HG03342 (cell line): ENCODE data around the gene IQSEC1.

Source experiments
- ATAC-seq: cut with Tn5 transposase; IDR thresholded peaks from one replicate; pipeline ENCODE4 v1.9.1; 2021; ENCODE audit warnings: mild to moderate bottlenecking, moderate library complexity; ENCODE audit not compliant: unreplicated experiment

Gene IQSEC1

DNA sequence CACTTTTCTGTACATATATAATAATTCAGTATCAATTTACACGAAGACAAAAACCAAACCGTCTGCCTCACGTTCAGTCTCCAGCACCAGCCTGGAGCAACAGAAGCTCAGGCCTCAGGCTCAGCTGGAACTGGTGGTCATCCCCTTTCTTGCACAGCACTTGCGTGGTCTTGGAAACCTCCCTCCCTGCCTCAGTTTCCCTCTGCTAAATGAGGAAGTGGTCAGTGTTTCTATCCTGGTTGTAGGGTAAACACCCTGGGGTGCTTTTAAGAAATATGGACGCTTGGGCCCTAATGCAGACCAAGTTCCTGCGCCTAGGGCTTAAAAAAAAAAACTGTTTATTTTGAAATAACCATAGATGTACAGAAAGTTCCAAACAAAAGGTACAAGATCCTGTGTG is 21.6 kb downstream of the IQSEC1 start:
- ATAC-seq, result no peak

DNA sequence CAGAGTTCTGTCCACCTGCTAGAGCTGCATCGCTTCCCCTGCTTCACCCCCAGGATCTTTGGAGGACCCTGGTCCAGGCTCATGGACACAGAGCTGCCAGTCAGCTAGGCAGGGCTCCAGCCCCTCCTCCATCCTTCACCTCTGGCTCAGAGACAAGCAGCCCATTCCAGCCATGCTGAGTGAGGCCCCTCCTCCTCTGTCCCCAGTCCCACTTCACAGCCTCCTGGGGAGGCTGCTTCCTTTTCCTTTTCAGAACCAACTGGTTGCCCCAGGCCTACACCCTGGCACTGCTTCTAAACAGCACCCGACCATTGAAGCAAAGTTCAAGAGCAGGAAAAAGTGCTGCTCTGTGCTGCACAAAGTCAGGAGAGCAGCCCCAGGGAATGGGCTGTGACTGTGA is 22.2 kb downstream of the IQSEC1 start:
- ATAC-seq, result no peak

DNA sequence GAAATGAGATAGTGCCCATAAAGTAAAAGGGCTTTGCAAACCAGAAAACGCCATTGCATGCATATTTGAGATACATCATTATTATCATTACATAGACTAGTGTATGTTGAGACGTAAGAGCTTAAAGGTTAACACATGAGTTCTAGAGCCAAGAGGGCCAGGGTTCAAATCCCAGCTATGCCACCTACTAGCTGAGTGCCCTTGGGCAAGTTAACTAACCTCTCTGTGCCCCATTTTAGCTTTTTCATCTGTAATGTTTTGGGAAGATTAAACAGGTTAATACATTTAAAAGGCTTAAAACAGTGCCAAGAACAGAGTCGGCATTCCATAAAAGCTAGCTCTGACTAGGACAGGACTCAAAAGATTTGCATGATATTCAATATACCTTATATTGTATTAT is 22.8 kb downstream of the IQSEC1 start:
- ATAC-seq, result no peak

GRCh38 chr3:13049400-13049799 is 23.8 kb downstream of the IQSEC1 start:
- no peak for ATAC-seq

- ATAC-seq, result no peak
These were observed 25.7 kb downstream of the IQSEC1 start for GRCh38 chr3:13047296-13048165.

DNA sequence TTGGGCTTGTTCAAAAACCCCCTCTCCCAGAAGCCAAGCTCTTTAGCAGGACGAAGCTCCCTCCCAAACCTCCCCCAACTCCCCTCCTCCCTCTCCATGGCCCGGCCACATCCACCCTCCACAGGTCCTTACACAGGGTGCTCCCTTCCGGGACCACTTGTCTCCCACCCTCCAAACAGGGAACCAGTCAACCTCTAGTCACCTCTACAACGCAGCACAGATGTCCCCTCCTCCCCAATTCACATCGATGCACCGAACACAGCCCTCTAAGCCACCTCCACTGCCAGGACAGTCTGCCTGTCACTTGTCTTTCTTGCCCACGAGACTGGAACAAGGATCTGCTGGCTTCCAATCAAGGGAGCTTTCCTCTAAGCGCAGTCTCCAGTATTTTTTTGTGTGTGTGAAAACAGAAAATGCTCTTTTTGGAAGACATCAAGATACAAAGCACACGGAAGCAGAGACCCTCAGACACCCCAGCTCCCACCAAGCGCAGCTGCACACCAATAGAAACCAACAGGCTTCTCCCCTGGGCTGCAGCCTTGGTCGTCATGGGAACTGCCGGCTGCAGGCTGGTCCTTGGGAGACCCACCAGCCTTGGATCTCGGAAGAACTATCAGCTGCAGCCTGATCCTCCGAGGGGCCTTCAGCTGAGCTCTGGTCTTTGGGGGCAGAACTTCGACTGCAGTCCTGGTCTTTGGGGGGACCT is 26.5 kb downstream of the IQSEC1 start:
- peak; percentile 22 for ATAC-seq

GRCh38 chr3:13045904-13046568 is 27.2 kb downstream of the IQSEC1 start:
- ATAC-seq, result peak; percentile 82

- ATAC-seq, result no peak
These were observed 27.9 kb downstream of the IQSEC1 start for GRCh38 chr3:13045241-13045903.

- ATAC-seq, result no peak
These were observed 28.6 kb downstream of the IQSEC1 start for GRCh38 chr3:13044496-13045240.

GRCh38 chr3:13043656-13044055 is 29.6 kb downstream of the IQSEC1 start:
- no peak for ATAC-seq

DNA sequence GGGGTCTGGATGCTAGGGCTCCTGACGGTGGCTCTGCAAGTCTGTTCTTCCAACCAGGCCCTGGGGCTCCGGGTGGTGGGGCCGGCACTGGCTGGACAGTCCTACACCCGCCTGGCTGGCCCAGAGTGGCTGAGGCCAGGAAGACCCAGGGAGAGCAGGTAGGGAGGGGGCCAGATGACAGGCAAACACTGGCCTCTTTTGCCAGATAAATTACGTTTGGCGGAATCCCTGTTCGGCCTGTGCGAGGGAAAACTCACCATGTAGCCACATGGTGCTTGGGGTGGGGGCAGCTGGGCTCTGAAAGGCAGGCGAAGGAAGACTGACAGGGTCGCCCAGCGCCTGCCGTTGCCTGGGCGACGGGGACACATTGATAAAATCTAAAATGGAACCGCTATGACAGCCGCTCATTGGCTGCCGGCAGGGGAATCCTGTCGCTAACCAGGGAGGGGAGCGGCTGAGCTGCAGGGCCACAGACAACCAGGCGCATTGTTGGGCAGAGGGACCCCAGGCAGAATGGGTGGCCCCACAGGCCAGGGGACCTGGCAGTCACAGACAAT is 30.4 kb downstream of the IQSEC1 start:
- no peak for ATAC-seq

DNA sequence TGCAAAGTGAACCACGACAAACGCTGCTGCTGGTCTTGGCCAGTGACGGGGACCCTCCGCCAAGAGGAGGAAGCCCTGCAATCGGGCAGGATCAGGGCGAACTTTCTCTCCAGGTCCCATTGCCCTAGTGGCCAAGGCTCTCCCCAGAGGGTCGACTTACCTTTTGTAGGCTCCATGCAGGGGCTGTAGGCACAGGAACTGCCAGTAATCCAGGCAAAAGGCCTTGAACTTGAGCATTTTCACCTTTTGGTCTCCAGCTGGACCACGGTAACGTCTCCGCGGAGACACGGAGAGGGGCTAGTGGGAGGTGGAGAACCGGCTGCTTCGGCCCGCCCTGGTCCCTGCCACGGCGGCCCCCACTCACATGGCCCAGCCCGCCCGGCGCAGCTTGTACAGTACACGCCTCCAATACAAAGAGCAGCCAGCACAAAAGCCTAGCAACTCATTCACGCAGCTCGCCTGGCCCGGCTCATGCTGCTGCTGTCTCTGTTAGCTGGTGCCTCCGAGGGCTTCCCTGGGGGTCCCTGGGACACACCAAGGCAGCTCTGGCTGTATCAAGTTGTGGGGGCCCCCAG is 31.0 kb downstream of the IQSEC1 start:
- ATAC-seq, result no peak

DNA sequence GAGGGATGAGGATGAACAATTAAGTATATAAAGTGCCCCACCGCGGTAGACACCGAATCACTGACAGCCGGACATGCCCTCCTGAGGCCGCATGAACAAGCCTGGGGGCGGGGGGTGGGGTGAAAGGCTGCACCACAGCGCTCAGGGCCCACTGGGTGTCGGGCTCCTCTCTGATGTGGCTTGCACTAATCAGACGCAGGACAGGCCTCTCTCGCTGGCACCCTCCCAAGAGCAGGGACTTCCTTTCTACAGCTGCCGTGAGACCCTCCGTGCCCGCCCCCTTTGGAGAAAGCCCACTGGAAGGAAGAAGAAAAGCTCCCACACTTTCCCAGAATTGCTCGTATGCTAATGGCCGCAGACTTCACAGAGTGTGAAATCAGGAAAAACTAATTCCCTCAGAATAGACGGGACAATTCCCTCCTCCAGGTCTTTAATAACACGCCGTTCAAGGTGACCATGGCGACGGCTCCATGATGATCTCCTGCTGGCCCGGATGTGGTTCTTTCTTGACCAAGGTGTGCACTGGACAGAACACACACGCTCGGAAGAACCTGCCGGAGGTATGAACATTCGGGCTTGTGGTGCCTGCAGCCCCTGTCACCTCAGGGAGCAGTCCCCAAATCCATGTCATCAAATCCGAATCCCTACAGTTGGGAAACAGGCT is 32.0 kb downstream of the IQSEC1 start:
- ATAC-seq, result no peak

DNA sequence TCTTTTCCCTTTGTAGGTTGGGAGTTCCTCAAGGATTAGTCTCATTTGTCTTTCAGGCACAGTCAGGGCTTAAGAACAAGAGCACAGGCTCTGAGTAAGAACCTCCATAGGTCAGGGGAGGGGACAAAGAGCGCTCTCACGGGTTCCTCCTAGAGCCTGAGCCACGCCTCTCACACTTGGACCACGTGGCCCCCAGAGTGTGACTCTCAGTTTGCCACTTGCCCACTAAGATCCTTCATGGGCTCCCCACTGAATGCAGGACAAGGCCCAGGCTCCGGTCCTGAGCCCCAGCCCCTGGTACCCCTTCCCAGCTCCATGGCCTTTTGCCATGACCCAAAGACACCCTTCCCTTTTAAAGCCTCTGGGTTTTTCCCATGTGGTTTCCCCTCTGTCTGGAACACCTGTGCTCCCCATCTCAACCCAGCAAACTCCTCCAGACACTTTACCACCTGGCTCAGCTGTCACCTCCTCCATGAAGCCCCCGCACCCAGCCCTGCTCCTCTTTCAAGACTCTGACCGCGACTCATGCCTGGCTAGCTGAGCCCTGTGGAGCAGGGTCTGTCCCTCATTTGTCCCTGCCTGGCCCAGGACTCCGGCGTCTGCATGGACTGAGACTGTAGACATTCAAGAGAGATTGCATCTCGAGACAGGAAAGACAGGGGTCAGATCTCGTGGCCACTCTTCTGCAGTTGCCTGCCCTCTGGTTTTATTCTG is 32.7 kb downstream of the IQSEC1 start:
- ATAC-seq, result peak; percentile 93

DNA sequence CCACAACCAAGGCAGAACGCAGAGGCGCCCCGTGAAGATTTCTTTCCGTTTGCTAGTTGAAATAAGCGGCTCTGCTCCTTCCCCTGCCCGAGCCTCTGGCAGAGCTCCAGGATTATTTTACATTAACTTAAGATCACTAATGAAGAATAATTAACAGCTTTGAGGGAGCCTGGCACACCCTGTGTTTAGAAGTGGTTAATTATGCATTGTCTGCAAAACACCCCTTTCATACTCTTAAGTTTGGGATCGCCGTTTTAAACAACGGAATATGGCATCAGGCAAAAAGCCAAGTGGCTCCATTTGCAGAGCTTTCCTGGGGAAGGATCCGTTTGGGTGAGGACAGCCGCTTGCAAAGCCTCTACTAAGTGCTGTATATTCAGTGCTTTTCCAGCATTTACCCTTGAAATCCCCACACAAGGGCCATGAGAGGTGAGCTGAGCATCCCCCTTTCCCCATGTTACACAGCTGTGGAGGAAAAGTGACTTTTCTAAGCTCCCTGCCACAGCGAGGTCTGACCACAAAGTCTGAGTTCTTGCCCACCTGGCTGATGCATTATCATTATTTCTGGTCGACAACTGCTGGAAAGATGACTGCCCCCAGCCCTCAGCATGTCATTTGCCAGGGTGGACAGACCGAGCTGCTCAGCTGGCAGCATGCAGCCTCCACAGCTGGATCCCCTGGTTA is 33.9 kb downstream of the IQSEC1 start:
- ATAC-seq, result no peak

DNA sequence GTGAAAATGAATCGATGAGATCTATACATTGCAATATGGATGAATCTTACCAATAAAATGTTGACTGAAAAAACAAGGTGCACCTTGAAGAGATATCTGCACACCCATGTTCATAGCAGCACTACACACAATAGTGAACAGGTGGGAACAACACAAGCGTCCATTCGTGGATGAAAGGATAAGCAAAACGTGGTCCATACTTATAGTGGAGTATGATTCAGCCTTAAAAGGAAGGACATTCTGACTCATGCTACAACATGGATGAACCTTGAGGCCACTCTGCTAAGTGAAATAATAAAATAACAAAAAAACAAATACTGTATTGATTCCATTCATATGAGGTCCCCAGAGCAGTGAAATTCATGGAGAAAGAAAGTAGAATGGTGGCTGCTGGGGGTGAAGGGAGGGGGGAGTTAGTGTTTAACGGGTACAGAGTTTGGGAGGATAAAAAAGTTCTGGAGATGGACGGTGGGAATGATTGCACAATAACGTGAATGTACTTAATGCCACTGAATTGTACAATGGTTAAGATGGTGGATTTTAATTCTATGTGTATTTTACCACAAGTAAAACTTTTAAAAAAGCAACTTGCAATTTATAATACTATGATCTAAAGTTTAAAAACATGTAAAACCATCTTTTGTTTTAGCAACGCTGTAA is 35.6 kb downstream of the IQSEC1 start:
- ATAC-seq, result no peak

DNA sequence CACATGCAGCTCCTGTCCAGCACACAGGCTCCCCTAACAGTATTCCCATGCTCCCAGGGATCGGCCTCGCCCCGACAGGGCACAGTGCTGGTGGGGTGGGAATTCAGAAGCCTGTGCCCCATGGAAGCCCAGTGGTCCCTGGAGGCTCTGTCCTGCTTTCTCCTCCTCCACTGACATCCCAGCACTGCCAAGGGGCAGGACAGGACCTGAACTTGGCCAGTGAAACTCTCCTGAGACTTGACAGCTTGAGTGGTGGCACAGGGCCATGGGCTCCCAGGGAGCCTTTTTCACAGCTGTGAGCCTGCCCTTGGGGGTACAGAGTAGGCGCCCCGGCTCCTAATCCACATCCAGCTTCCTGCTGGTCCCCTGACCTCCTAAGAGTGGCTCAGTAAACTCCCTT is 38.4 kb downstream of the IQSEC1 start:
- ATAC-seq, result no peak
